22Rv1 (cell line): ENCODE data around the gene PERM1.

Experiments
- ZFX ChIP-seq: fragments of 450-650 bp; IDR thresholded peaks from 2 replicates; pipeline ENCODE4 v1.6.1; 2017; ENCODE audit warnings: antibody characterized with exemption, borderline replicate concordance
- TF ChIP-seq, protein P1 (sequence below): fragments of 450-650 bp; IDR thresholded peaks from 2 replicates; pipeline ENCODE4 v1.5.1; 2017; ENCODE audit warnings: mild to moderate bottlenecking

DNA sequence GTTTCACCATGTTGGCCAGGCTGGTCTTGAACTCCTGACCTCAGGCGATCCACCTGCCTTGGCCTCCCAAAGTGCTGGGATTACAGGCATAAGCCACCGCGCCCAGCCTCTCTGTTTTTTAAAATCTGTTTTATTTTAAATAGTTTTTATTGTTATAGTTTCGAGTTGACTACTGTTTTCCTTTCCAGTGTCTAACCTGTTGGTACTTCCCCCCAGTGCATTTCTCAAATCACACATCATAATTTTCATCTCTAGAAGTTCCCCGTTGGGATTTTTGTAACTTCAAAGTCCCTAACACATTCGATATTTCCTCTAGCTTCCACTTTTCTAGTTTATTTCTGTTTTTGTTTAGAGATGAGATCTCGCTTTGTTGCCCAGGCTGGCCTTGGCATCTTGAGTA lies 10.5 kb upstream of the PERM1 start:
- TF ChIP-seq, protein P1, sequence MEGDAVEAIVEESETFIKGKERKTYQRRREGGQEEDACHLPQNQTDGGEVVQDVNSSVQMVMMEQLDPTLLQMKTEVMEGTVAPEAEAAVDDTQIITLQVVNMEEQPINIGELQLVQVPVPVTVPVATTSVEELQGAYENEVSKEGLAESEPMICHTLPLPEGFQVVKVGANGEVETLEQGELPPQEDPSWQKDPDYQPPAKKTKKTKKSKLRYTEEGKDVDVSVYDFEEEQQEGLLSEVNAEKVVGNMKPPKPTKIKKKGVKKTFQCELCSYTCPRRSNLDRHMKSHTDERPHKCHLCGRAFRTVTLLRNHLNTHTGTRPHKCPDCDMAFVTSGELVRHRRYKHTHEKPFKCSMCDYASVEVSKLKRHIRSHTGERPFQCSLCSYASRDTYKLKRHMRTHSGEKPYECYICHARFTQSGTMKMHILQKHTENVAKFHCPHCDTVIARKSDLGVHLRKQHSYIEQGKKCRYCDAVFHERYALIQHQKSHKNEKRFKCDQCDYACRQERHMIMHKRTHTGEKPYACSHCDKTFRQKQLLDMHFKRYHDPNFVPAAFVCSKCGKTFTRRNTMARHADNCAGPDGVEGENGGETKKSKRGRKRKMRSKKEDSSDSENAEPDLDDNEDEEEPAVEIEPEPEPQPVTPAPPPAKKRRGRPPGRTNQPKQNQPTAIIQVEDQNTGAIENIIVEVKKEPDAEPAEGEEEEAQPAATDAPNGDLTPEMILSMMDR, result no peak
- no peak for TF ChIP-seq ZFX
